ENCODE results near the gene OR5M3.

Gene OR5M3

GRCh38 chr11:56473252-56473651 lies at the start of gene OR5M3:
Gene OR5M3 (minus strand): TSS chr11:56473352. CDS start chr11:56470497, 2,855 bp downstream.
- no peak for DNase-seq (ENCODE audit: low read depth in 1 of 2, low spot score in 1 of 2)
- no peak for TF ChIP-seq JUND (IDR thresholded peaks at IDR 0.05; ENCODE audit: low read depth)
- in situ Hi-C loops (cut with HindIII; ENCODE audit: low pct_unique_long_range_greater_than_20kb, low sequenced_read_pairs), result no loop called here

GRCh38 chr11:56522008-56522407 lies 48.9 kb upstream of the OR5M3 start:
- in situ Hi-C loops (cut with HindIII; ENCODE audit: low pct_unique_long_range_greater_than_20kb, low sequenced_read_pairs), result no loop called here
- no peak for TF ChIP-seq JUND (IDR thresholded peaks at IDR 0.05; ENCODE audit: low read depth)
- peak in 1 of 2 experiments; percentile 59 for DNase-seq (ENCODE audit: low read depth in 1 of 2, low spot score in 1 of 2)

- TF ChIP-seq JUND (IDR thresholded peaks at IDR 0.05; ENCODE audit: low read depth), result no peak
- in situ Hi-C loops (cut with HindIII; ENCODE audit: low pct_unique_long_range_greater_than_20kb, low sequenced_read_pairs), result no loop called here
- DNase-seq (ENCODE audit: low read depth in 1 of 2, low spot score in 1 of 2), result no peak
Measured at GRCh38 chr11:56513280-56513679, 40.1 kb upstream of the OR5M3 start.

- in situ Hi-C loops (cut with HindIII; ENCODE audit: low pct_unique_long_range_greater_than_20kb, low sequenced_read_pairs), result no loop called here
- peak in 1 of 2 experiments; percentile 48 for DNase-seq (ENCODE audit: low read depth in 1 of 2, low spot score in 1 of 2)
- no peak for TF ChIP-seq JUND (IDR thresholded peaks at IDR 0.05; ENCODE audit: low read depth)
Measured at GRCh38 chr11:56509439-56509838, 36.3 kb upstream of the OR5M3 start.

- in situ Hi-C loops (cut with HindIII; ENCODE audit: low pct_unique_long_range_greater_than_20kb, low sequenced_read_pairs), result no loop called here
- DNase-seq (ENCODE audit: low read depth in 1 of 2, low spot score in 1 of 2), result no peak
- TF ChIP-seq JUND (IDR thresholded peaks at IDR 0.05; ENCODE audit: low read depth), result no peak
Measured at GRCh38 chr11:56497010-56497409, 23.9 kb upstream of the OR5M3 start.

- in situ Hi-C loops (cut with HindIII; ENCODE audit: low pct_unique_long_range_greater_than_20kb, low sequenced_read_pairs), result no loop called here
- TF ChIP-seq JUND (IDR thresholded peaks at IDR 0.05; ENCODE audit: low read depth), result no peak
- no peak for DNase-seq (ENCODE audit: low read depth in 1 of 2, low spot score in 1 of 2)
Measured at GRCh38 chr11:56495117-56495516, 22.0 kb upstream of the OR5M3 start.

GRCh38 chr11:56491270-56491669 lies 18.1 kb upstream of the OR5M3 start, which contains the start of gene OR5M8:
Gene OR5M8 (minus strand): TSS chr11:56491370. CDS start chr11:56491370, 0 bp downstream.
- DNase-seq (ENCODE audit: low read depth in 1 of 2, low spot score in 1 of 2), result no peak
- in situ Hi-C loops (cut with HindIII; ENCODE audit: low pct_unique_long_range_greater_than_20kb, low sequenced_read_pairs), result no loop called here
- no peak for TF ChIP-seq JUND (IDR thresholded peaks at IDR 0.05; ENCODE audit: low read depth)

GRCh38 chr11:56486801-56487200 lies 13.6 kb upstream of the OR5M3 start:
- in situ Hi-C loops (cut with HindIII; ENCODE audit: low pct_unique_long_range_greater_than_20kb, low sequenced_read_pairs), result no loop called here
- no peak for DNase-seq (ENCODE audit: low read depth in 1 of 2, low spot score in 1 of 2)
- TF ChIP-seq JUND (IDR thresholded peaks at IDR 0.05; ENCODE audit: low read depth), result no peak

- DNase-seq (ENCODE audit: low read depth in 1 of 2, low spot score in 1 of 2), result no peak
- in situ Hi-C loops (cut with HindIII; ENCODE audit: low pct_unique_long_range_greater_than_20kb, low sequenced_read_pairs), result no loop called here
- TF ChIP-seq JUND (IDR thresholded peaks at IDR 0.05; ENCODE audit: low read depth), result no peak
Measured at GRCh38 chr11:56474729-56475235, 1.6 kb upstream of the OR5M3 start.

GRCh38 chr11:56457076-56457475 lies 16.1 kb downstream of the OR5M3 start:
- DNase-seq (ENCODE audit: low read depth in 1 of 2, low spot score in 1 of 2), result no peak
- in situ Hi-C loops (cut with HindIII; ENCODE audit: low pct_unique_long_range_greater_than_20kb, low sequenced_read_pairs), result no loop called here
- TF ChIP-seq JUND (IDR thresholded peaks at IDR 0.05; ENCODE audit: low read depth), result no peak

- DNase-seq (ENCODE audit: low read depth in 1 of 2, low spot score in 1 of 2), result no peak
- in situ Hi-C loops (cut with HindIII; ENCODE audit: low pct_unique_long_range_greater_than_20kb, low sequenced_read_pairs), result no loop called here
- TF ChIP-seq JUND (IDR thresholded peaks at IDR 0.05; ENCODE audit: low read depth), result no peak
Measured at GRCh38 chr11:56453521-56453920, 19.6 kb downstream of the OR5M3 start.

Measured in T47D (cell line).